ENCODE data around the gene PMM2.

GRCh38 chr16:8764525-8765250, 33.0 kb upstream of the PMM2 start:
- TF ChIP-seq CTCF (IDR thresholded peaks at IDR 0.05) (no peak), EZH2 (IDR thresholded peaks at IDR 0.05; ENCODE audit: borderline replicate concordance, insufficient read depth, low read depth, low read length, poor library complexity, severe bottlenecking) (no peak)

Measured in B cell (primary cell).